K562 (cell line): ENCODE results near the gene FLOT2. TPM values are rescaled to one million over a fixed set of nuclear protein-coding genes. Genes with fewer than 3 reads are reported as not detected.
A peak's percentile ranks its signal among the peaks of the same experiment; 100 is the strongest.

ENCODE experiments used
- ATF3 ChIP-seq, 2 experiments: fragments of 450-650 bp in 1 of 2; sonication (generic) in 1 of 2; formaldehyde crosslinking in 1 of 2; IDR thresholded peaks in 1 of 2; conservative IDR thresholded peaks in 1 of 2; 2 replicates each; pipeline versions ENCODE4 v1.6.1 to v1.8.1; 2016 to 2023; ENCODE audit warnings: mild to moderate bottlenecking in 2 of 2, moderate library complexity in 2 of 2, inconsistent platforms in 1 of 2, missing genetic modification reagents in 1 of 2
- BHLHE40 ChIP-seq: IDR thresholded peaks from 2 replicates; pipeline ENCODE4 v1.6.1; 2011; ENCODE audit warnings: low read length, improper control_type of control experiment
- BRD9 ChIP-seq: fragments of 450-650 bp; IDR thresholded peaks from 2 replicates; pipeline ENCODE4 v1.6.1; 2018; ENCODE audit warnings: low read depth; ENCODE audit not compliant: partially characterized antibody
- CEBPB ChIP-seq: fragments of 450-650 bp; IDR thresholded peaks from 2 replicates; pipeline ENCODE4 v1.6.1; 2016; ENCODE audit warnings: missing genetic modification characterization, missing compliant biosample characterization
- CLOCK ChIP-seq: fragments of 250-450 bp; sonication (Bioruptor Pico); IDR thresholded peaks from 2 replicates; pipeline ENCODE4 v1.4.0; 2020; ENCODE audit warnings: mild to moderate bottlenecking, moderate library complexity, borderline replicate concordance
- E2F1 ChIP-seq: sonication (generic); formaldehyde crosslinking; IDR thresholded peaks from 2 replicates; pipeline ENCODE4 v1.8.1; 2023; ENCODE audit warnings: mild to moderate bottlenecking, missing genetic modification reagents, moderate library complexity
- ILK ChIP-seq: fragments of 450-650 bp; IDR thresholded peaks from 2 replicates; pipeline ENCODE4 v1.6.1; 2016; ENCODE audit warnings: missing genetic modification characterization, low read depth, mild to moderate bottlenecking, missing compliant biosample characterization, moderate library complexity, borderline replicate concordance
- MAX ChIP-seq: sonication (generic); formaldehyde crosslinking; IDR thresholded peaks from 2 replicates; pipeline ENCODE4 v1.9.0; 2022; ENCODE audit warnings: mild to moderate bottlenecking, missing genetic modification reagents
- OTX1 ChIP-seq: fragments of 450-650 bp; formaldehyde crosslinking; IDR thresholded peaks from 2 replicates; pipeline ENCODE4 v1.4.0; 2022; ENCODE audit warnings: mild to moderate bottlenecking
- POLR2AphosphoS2 ChIP-seq: IDR thresholded peaks from 2 replicates; pipeline ENCODE4 v1.6.1; 2012; ENCODE audit warnings: low read length, improper control_type of control experiment
- PRPF4 ChIP-seq: fragments of 200-400 bp; formaldehyde crosslinking; IDR thresholded peaks from one replicate; pipeline ENCODE4 v1.6.1; 2017; ENCODE audit warnings: low read length, low read depth, mild to moderate bottlenecking; ENCODE audit not compliant: insufficient read depth, poor library complexity, severe bottlenecking
- SMC3 ChIP-seq: conservative IDR thresholded peaks from 2 replicates; pipeline ENCODE4 v1.6.1; 2011; ENCODE audit warnings: low read depth, low read length, improper control_type of control experiment; ENCODE audit not compliant: insufficient read depth
- ZFX ChIP-seq: sonication (generic); formaldehyde crosslinking; IDR thresholded peaks from 2 replicates; pipeline ENCODE4 v1.8.0; 2022; ENCODE audit warnings: mild to moderate bottlenecking, missing genetic modification reagents, moderate library complexity
- ZNF134 ChIP-seq: fragments of 250-450 bp; sonication (Bioruptor Pico); conservative IDR thresholded peaks from 2 replicates; pipeline ENCODE4 v1.4.0; 2020
- ZNF212 ChIP-seq: fragments of 450-650 bp; formaldehyde crosslinking; IDR thresholded peaks from 2 replicates; pipeline ENCODE4 v1.4.0; 2020; ENCODE audit warnings: mild to moderate bottlenecking
- ZNF347 ChIP-seq: fragments of 450-650 bp; formaldehyde crosslinking; IDR thresholded peaks from 2 replicates; pipeline ENCODE4 v1.4.0; 2020; ENCODE audit warnings: low read depth, mild to moderate bottlenecking, moderate library complexity
- ZNF436 ChIP-seq: fragments of 250-450, 450-650 bp; sonication (Bioruptor Pico); formaldehyde crosslinking; IDR thresholded peaks from 2 replicates; pipeline ENCODE4 v1.7.0; 2020; ENCODE audit warnings: mild to moderate bottlenecking
- ZNF584 ChIP-seq: fragments of 200-800 bp; sonication (Bioruptor generic); IDR thresholded peaks from 2 replicates; pipeline ENCODE4 v1.6.1; 2016; ENCODE audit warnings: low read depth, mild to moderate bottlenecking, missing genetic modification characterization, missing compliant biosample characterization
- ZNF644 ChIP-seq: fragments of 200-800 bp; sonication (Bioruptor generic); IDR thresholded peaks from 2 replicates; pipeline ENCODE4 v1.6.1; 2016; ENCODE audit warnings: low read depth, missing genetic modification characterization, missing compliant biosample characterization
- ZNF75A ChIP-seq: fragments of 450-650 bp; formaldehyde crosslinking; IDR thresholded peaks from 2 replicates; pipeline ENCODE4 v1.4.0; 2020; ENCODE audit warnings: mild to moderate bottlenecking
- polyA plus RNA-seq, 8 experiments: library from polyadenylated mRNA; depleted of rRNA in 4 of 8; stranded (reverse) in 5 of 8; unstranded in 3 of 8; fragments of >200 nt; fragmentation: Nextera tagmentation in 2 of 8; fragmentation: Illumina TruSeq in 1 of 8; extraction: Ambion mirVana in 2 of 8; extraction: Trizol in 1 of 8; gene quantifications; 2 replicates each; pipeline versions ENCODE4 v1.2.1 to v1.2.3, GENCODE V29; 2011 to 2014; ENCODE audit warnings: inconsistent platforms in 1 of 8, missing spikeins in 1 of 8
- total RNA-seq, 7 experiments: library from RNA; depleted of rRNA in 6 of 7; stranded (reverse); fragments of >200 nt in 6 of 7; fragmentation: Illumina TruSeq in 2 of 7; extraction: Trizol in 2 of 7; gene quantifications; 2 replicates each; pipeline versions ENCODE4 v1.2.1 to v1.2.3, GENCODE V29; 2011 to 2021; ENCODE audit warnings: low replicate concordance in 1 of 7

The FLOT2 gene
- total and polyA plus RNA-seq, 9 of the 15 experiments (the other 6 are each of a cell fraction or from before 2014, with no cell fraction given): 17.5 to 138 (median 41.7) TPM

- TF ChIP-seq ATF3 (IDR thresholded peaks at IDR 0.05) (no peak; the same call in 1 of the 2 replicates), ATF3 (CRISPR knock-in tag; conservative IDR thresholded peaks at IDR 0.05) (no peak; the same call in 1 of the 2 replicates), BHLHE40 (peak; percentile 91), E2F1 (peak; percentile 88), OTX1 (CRISPR knock-in tag) (0 out of 2 replicates have a peak, but pooled peaks have one; percentile 20), POLR2AphosphoS2 (no peak), SMC3 (0 out of 2 replicates have a peak, but pooled peaks have one; percentile 4), MAX (CRISPR knock-in tag) (peak; percentile 47; the same call in 1 of the 2 replicates), PRPF4 (no peak), ZNF347 (CRISPR knock-in tag) (no peak), ZNF584 (peak; percentile 94), CEBPB (tag) (no peak), ZNF75A (CRISPR knock-in tag) (peak; percentile 57; the same call in 1 of the 2 replicates), BRD9 (peak; percentile 52), ZNF436 (no peak), ZFX (peak; percentile 61; the same call in 1 of the 2 replicates), ZNF212 (peak; percentile 51; the same call in 1 of the 2 replicates), ZNF644 (tag) (peak; percentile 95), ILK (tag) (no peak), CLOCK (CRISPR knock-in tag) (peak; percentile 67; the same call in 1 of the 2 replicates), ZNF134 (CRISPR knock-in tag) (peak; percentile 71)
Observed at GRCh38 chr17:28864991-28865849, 32.3 kb downstream of the FLOT2 start (continued).
